COLO829 (cell line): Measurements from ENCODE around the gene DUS2.
"Not testable (repeated sequence)": the region's sequence is repeated elsewhere in the genome, so short reads cannot be mapped to it uniquely, and the experiment has no call there.

Experiments used
- DNase-seq: peaks from one replicate; pipeline ENCODE4 v3.0.0; 2012; ENCODE audit warnings: low spot score

DUS2 gene

DNA sequence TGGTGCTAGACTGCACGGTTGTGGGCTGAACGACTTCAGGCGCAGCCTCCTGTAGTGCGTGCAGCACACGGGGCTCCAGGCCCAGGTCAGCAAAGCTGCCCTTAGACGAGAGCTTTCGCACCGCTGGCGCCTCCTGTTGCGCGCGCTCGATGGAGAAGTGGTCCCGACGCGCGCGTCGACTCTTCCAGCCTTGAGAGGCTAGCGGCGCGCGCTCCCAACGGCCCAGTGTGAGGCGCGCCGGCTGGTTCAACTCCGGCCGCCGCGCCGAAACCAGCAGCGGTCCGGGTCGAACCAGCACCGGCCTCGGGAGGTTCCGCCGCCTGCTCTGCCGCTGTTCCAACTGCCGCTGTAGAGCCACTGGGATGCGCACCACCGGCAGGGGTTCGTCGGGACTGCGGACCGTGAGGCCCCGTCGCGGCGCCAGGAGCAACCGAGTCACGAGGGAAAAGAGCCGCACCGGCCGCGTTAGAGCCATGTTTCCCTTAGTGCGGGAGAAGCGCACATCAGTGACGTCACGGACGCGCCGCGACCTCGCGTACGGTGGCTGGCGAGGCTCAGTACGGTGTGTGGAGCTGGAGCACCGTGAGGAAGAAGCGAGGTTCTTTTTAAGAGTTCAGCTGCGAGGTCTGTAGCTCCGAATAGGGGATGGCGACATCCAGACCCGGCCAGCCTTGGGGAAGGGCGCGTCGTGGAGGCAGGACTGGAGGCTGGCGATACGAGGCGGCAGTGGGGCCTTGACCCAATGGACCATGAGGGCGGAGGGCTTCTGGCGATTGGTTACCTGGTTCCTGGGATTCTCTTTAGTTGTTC lies at the start of gene DUS2, which contains the start of gene DDX28:
DUS2 (plus strand) TSS at position 557 of the 810 bp plus-strand sequence. CDS start 14,740 bp downstream, outside the sequence.
DDX28 (minus strand) TSS at position 505 of the 810 bp plus-strand sequence; CDS start at position 475, 30 bp downstream.
- peak; percentile 74 for DNase-seq

DNA sequence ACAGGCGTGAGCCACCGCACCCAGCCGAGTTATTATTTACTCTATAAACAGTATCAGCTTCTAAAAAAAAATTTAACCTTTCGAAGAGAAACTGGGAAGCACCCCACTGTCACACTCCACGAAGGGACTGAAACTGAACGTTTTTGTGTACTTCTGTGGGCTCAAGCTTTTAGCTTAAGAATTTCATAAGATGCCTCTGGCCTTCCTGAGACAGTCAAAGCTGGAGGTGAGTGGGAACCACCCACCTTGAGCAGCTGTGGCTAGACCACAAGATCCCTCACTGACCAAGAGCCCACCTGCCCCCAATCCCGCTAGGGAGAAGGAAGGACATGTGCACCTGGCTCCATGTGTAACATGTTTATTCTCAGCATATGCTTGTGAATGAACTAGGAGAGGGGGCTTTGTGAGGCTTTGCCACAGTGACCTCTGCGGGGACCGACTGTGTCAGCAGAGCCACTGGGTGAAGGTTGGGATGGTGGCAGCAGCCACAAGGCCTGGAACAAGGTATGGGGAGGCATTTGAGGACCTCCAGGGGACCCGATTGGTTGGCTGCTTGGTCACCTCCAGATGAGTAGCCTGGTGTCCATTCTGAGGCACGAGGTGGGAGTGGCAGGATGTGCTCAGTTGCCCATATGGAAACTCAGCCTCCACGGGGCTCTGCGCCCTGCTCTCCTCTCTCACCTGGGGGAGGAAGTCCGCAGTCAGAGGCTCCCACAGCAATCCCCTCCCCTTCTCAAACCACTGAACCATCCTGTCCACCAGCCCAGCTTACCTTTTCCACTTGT lies 47.6 kb upstream of the DUS2 start:
- no peak for DNase-seq

DNA sequence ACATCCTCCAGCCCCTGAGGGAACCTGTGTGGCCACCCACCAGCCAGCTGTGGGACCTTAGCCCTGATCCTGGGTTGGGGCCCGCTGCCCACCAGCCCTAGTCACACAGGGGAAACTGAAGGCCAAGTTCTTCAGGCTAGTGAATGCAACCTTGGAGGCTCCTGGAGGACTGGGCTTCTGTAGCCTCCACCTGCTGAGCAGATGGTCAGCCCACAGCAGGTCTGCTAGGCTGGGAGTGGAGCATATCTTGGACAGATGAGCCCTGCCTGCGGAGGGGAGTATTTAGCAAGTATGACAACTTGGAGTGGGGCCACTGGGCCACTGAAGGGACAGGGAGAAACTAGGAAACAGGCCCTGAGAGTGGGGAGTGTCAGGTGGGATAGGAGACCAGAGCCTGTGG lies 46.9 kb upstream of the DUS2 start:
- DNase-seq, result no peak

GRCh38 chr16:67977005-67977404 lies 46.1 kb upstream of the DUS2 start:
- DNase-seq, result no peak

DNA sequence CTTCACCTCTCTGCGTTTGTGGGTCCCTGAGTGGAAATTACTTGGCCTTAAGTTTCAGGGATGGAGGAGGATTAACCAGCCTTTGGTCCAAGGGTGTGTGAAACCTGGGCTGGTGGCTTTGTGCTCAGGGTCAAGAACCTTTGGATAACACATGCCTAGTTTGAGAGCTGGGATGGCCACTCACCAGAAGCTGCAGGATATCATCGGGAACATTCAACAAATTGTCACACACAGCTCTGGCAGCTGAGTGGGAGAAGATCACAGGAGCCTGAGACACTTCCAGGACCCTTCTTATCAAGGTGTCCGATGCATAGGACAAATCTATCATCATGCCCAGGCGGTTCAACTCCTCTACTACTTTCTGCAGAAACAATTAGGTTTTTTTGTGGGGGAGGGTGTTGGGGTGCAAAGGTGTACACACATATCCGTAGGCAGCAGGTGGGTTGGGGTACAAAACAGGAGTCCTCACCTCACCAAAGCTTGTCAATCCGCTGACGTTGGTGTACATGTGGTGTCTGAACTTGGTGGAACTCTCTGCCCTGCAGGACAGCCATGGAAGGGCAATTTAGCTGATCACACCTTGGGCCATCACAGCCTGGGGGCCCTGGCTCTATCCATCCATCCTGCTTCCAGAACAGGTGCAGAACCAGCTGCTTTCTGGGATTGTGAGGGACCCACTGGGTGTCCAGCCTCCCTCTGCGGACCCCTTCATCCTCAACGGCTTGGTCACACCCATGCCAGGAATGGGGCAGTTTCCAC lies 45.4 kb upstream of the DUS2 start:
- DNase-seq, result no peak

- no peak for DNase-seq
Observed at GRCh38 chr16:67979955-67980678, 43.0 kb upstream of the DUS2 start, which contains the start of gene DPEP3. Gene DPEP3 (minus strand): TSS chr16:67980499. CDS start chr16:67980380, 119 bp downstream.

- no peak for DNase-seq
Observed at GRCh38 chr16:67982011-67982696, 40.9 kb upstream of the DUS2 start.

DNA sequence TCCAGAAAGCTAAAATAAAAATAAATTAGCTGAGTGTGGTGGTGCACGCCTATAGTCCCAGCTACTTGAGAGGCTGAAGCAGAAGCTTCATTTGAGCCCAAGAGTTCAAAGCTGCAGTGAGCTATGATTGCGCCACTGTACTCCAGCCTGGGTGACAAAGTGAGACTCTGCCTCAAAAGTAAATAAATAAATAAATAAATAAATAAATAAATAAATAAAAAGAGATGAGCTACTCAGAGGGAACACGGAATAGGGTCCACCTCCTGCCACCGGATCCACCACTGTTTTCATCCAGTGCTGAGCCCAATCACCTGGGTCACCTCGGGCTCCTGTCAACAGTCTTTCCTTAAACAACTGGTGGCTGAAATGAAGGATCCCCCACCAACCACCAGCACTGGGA lies 36.1 kb upstream of the DUS2 start:
- no peak for DNase-seq

GRCh38 chr16:67987460-67988160 lies 35.5 kb upstream of the DUS2 start:
- no peak for DNase-seq

DNA sequence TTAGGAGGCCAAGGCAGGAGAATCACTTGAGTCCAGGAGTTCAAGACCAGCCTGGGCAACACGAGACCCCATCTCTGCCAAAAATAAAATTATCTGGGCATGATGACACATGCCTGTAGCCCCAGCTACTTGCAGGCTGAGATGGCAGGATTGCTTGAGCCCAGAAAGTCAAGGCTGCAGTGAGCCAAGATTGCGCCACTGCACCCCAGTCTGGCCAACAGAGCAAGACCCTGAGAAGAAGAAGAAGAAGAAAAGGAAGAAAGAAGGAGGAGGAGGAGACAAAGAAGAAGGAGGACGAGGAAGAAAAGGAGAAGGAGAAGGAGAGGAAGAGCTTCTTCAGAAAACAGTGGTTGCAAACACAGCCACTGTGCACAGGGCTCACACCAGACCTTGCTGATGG lies 34.4 kb upstream of the DUS2 start:
- DNase-seq, result no peak

GRCh38 chr16:67989322-67990017 lies 33.6 kb upstream of the DUS2 start:
- no peak for DNase-seq

DNA sequence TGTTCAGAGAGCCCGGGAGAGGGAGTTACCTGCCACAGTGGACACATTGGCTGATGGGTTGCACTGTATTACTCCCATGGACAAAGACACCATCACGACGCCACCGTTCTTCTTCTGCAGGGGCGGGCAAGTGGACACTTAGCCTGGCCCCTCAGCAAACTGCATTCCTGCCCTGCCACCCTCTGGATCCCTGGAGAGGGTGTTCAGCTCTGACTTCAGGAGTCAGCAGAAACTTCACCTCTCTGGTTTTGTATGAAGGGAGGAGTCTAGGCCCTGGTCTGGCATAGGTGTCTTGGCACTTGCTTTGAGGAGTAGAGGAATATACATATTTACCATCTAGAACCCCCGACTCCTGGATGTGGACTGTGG lies 33.1 kb upstream of the DUS2 start:
- no peak for DNase-seq

GRCh38 chr16:67992661-67993206 lies 30.4 kb upstream of the DUS2 start:
- no peak for DNase-seq

DNA sequence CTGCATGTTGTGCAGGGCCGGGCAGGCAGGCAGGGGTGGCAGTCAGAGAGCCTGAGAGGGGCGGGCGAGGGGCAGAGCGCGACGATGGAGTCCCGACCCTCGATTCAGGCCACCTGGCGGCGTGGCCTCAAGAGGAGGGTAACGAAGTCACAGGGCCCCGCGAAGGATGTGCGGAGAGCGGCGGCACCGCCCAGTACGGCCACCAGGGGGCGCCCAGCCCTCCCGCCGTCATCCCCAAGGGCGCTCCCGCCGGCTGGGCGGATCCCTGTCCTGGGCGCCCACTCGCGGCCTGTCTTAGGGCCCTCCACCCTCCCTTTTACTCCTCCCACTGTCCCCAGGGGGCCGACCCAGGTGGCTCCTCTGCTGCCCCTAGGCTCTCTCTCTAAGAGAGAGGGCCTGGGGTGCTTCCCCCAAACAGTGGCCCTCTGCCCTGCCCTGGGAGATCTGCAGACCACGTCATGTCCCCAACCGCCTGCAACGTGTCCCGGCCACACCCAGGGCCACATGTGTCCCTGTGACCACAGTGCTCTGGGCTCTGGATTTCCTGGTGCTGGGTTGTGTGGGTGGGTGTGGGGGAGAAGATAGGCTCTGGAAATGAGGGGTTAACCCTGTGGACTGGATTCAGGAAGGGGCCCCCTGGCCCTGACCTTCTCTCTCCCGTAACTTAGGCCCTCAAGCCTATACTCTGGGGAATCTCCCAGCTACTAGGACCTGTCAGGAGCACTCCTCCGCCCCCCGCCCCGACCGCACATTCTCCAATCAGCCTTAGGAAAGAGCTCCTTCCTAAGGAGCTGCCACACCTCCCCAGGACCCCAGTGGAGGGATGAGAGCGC lies 29.7 kb upstream of the DUS2 start:
- peak; percentile 30 for DNase-seq

GRCh38 chr16:67994040-67994408 lies 29.1 kb upstream of the DUS2 start:
- DNase-seq, result not testable (repeated sequence)

DNA sequence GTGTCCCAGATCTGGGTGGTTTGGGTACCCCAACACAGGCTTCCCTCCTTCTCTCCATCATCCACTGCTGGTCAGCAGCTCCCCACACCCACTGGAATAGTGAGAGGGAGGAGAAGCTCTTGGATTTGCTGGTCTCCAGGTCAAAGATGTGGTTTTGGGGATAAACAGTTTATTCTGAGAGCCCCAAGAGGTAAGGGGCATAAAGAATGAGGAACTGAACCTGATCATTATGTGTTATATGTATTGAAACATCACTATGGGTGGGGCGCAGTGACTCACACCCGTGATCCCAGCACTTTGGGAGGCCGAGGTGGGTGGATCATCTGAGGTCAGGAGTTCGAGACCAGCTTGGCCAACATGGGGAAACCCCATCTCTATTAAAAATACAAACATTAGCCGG lies 27.7 kb upstream of the DUS2 start:
- DNase-seq, result no peak

GRCh38 chr16:67996666-67997065 lies 26.4 kb upstream of the DUS2 start:
- DNase-seq, result no peak

- DNase-seq, result not testable (repeated sequence)
Observed at GRCh38 chr16:67998231-67998778, 24.8 kb upstream of the DUS2 start.
